KBM-7 (cell line): ENCODE measurements around the gene GAST.

Experiments used
- DNase-seq: peaks from one replicate; pipeline ENCODE4 v3.0.0-alpha.2; 2015
- in situ Hi-C: fragments of 300-500 bp; cut with MboI; formaldehyde crosslinking; loops from 2 replicates; pipeline ENCODE4 v1.14.3; 2020; ENCODE audit warnings: low sequenced_read_pairs, low pct_unique_long_range_greater_than_20kb, mixed read lengths

GAST gene

DNA sequence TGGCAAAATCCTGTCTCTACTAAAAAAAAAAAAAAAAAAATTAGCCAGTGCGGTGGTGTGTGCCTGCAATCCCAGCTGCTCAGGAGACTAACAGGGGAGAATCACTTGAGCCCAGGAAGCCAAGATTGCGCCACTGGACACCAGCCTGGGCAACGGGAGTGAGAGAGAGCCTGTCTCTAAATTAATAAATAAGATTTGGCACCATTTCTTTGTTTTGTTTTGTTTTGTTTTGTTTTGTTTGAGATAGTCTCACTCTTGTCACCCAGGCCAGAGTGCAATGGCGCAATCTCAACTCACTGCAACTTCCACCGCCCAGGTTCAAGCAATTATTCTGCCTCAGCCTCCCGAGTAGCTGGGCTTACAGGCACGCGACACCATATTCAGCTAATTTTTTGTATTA, 9.4 kb upstream of the GAST start:
- no peak for DNase-seq
- in situ Hi-C loops, result no loop called here

DNA sequence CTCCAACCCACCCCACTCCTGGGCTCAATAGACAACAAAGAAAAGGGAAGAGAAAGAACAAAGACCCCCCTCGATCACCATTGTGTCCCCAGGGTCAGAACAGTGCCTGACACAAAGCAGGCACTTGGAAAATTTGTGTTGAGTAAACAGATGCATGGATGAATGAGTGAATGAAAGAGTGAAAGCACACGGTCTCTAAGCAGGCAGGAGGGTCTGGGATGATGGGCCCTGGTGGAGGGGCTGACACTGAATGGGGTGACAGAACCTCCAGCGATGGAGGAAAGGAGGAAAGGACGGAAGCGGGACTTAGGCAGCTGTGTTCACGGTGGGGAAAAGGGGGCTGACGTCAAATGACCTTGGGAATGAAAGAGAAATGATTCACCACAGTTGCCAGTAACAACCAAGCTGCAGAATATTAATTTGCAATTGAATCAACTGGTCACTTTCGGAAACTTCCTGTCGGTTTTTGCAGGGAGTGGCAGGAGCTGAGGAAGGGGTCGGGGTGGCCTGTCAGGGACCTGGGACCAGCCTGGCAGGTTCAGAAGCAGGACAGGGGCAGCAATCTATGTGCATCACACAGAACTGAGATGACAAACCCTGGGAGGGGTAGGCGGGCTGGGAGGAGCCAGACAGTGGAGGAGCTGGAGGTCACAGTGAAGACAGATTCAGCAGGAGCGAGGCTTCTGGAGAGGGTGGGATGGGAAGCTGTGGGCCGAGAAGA, 6.7 kb upstream of the GAST start:
- DNase-seq, result no peak
- in situ Hi-C loops, result no loop called here

DNA sequence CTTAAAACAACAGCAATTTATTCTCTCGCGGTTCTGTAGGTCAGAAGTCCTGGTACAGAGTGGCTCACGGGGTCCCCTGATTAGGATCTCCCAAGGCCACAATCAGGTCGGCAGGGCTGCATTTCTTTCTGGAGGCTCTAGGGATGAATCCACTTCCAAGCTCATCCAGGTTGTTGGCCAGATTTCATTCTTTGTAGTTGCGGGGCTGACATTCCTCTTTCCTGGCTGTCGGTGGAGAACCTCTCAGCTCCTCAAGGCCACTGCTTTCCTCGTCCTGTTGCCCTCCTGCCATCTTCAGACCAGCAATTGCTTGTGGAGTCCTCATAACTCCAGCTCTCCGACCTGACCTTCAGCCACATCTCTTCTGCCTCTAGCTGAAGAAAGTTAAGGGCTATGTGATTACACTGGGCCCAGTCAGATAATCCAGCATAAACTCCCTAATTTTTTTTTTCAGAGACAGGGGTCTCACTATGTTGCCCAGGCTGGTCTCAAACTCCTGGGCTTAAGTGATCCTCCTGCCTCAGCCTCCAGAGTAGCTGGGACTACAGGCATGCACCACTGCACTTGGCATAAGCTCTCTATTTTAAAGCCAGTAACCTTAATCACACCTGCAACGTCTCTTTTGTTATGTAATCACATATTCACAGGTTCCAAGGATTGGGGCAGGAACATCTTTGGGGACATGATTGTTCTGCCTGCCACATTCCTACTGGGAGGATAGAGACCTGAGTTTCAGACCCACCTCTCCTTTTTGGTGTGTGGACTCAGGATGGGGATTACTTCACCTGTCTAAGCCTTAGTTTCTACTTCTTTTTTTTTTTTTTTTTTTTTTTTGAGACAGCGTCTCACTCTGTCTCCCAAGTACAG, 4.1 kb upstream of the GAST start:
- in situ Hi-C loops, result no loop called here

DNA sequence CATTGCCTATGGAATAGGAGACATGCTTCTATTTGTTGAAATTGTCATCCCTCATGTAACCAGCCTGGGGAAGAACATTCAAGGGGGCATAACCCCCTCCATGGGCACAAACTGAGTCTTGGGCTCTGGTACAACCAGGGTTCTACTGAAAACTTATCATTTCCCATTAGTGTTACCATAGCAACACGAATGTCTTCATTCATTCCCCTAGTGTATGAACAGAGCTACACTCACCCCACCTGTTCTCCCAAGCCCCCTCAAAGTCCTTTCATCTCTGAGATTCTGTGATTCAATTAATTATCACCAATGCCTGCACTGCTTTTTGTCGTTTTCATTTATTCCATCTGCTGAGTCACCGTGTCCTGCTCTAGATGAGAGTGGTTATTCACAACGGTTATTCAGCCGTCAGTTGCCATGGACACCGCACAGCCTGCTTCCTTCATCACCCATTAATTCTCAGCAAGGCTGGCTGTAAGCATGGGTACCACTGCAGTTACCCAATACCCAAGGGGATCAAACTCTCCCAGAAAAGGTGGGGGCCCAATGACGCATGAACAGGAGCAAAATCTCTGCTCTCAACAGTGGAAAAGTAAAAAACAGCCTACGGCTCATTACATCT, 1.6 kb upstream of the GAST start:
- in situ Hi-C loops, result no loop called here
- peak; percentile 38 for DNase-seq

More for the DNA sequence above, 4.1 kb upstream of the GAST start:
- DNase-seq, result no peak

DNA sequence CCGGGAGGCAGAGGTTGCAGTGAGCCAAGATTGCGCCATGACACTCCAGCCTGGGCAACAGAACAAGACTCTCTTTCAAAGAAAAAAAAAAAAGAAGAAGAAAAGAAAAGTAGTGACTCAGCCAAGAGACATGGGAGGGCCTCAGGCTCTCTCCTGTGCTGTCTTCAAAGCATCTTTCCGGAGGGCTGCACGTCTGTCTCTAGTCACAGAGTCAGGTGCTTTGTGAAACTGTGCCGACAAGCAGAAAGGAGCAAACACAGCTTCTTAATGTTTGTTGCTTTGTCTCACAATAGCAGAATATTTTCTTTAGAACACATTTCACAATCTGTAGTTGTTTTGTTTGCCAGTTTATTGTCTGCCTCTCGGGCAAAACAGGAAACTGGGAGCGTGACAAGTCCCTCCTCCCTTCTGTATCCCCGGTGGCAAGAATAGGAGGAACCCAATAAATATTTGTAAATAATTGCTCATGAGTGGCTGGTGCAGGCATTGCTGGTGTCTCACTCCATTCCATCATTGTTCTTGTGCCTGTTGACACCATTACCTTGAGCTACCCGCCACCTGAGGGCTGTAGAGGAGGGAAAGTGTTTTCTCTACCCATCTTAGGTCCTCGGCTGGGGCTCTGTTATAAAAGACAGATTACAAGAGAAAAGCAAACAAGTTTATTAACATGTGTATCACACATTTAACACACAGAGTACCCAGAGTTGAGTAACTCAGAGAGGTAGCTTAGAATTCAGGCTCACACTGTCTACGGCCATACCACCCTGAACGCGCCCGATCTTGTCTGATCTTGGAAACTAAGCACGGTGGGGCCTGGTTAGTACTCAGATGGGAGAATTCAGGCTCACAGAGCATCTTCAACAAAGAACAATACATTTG, 5.5 kb downstream of the GAST start:
- in situ Hi-C loops, result no loop called here
- no peak for DNase-seq

DNA sequence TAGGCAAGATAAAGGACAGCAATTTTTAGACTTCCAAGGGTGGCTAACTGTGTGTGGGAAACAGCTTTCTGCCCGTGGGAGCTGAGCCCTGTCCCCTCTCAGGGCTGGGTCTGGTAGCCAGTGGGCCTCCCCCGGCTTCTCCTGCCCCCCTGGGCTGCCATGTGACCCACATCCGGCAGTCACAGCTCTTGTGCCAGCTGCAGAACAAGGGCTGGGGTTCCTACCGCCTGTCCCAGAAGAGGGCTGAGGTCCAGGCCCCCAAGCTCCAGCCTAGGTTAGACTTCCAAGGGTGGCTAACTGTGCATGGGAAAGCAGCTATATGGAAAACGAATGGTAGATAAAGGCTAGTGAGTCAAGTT, 6.1 kb downstream of the GAST start:
- in situ Hi-C loops, result no loop called here
- no peak for DNase-seq

DNA sequence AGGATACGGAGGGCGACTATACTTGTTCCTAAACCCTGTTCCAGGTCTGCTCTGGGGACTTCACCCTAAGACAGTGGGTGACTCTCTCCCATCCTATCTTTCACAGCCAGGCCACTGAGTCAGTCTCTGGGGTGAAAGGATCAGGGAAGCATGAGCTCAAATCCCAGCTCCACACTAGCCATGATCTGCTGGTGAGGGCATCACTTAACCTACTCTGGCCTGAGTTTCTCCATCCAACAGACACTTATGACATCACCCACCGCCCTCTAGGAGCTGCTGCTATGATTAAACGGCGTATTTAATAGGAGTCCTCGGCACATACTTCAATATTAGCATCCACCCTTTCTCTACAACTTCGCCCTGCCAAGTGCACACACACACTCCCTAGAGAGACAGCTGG, 10.1 kb downstream of the GAST start:
- no peak for DNase-seq
- in situ Hi-C loops, result no loop called here

DNA sequence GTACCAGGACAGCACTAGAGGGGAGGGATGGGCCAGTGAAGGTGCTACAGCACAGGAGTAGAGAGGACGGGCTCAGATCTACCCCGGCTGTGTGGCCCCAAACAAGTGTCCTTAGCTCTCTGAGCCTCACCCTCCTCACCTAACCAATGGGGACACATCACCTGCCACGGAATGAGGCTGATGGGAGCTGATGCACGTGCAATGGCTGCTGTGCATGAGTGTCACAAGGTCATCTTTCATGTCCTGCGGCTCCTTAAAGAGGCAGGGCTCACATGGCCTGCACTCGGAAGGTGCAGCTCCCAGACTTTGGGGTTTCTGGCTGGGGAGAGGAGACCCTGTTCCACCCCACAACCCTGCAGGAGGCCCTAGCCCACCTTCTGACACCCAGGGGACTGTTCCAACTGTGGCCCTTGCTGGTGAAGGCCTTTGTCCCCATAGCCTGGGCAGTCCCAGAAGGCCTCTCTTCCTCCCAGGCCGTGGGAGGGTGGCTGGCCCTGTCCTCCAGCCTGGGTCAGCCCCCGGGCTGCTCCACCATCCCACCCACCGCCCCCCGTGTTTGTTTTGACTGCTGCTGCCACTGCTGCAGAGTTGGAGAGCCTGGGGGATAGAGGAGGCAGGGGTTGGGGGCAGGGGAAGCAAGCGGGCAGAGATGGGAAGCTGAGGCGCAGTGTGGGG, 11.8 kb downstream of the GAST start:
- in situ Hi-C loops, result no loop called here
- DNase-seq, result no peak

DNA sequence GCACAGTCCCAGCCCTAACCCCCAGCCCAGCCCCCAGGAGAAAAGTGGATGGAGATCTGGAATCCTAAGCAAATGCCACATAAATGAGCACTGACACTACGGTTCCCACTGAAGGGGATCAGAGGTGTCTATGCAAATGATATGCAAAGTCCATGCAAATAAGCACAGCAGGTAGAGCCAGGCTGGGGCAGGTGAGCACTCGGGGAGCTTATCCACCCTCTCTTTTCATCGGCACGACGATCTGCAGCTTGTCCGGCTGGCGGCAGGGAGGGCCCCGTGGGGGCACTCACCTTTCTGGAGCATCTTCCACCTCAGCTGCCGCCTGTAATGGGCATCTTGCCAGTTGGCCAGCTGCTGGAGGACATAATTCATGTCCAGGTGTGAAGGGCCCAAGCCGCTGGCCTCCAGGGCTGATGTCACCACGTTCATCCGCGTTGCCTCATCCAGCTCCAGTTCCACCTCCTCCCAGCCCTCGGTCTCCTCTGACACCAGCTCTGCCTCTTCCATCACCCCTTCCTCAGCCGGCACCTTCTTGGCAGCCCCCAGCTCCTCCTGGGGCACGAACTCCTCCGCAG, 12.4 kb downstream of the GAST start:
- in situ Hi-C loops, result no loop called here
- no peak for DNase-seq

DNA sequence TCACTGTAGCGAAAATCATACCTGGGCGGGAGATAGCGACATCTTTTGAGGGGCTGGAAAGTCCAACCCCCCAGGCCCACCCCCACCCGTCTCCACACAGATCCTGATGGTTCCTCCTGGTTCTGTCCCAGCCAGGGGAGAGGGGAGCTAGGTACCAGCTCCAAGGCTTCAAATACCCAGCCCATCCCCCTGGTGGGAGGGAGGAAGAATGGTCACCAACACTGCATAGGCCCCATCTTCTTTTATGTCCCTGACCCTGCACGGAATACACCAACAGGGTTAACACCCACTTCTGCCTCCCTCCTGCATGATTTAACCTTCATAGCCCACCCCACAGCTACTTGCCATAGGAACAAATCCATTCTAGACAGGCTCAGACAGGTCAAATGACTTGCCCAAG, 13.0 kb downstream of the GAST start:
- in situ Hi-C loops, result no loop called here
- DNase-seq, result no peak

DNA sequence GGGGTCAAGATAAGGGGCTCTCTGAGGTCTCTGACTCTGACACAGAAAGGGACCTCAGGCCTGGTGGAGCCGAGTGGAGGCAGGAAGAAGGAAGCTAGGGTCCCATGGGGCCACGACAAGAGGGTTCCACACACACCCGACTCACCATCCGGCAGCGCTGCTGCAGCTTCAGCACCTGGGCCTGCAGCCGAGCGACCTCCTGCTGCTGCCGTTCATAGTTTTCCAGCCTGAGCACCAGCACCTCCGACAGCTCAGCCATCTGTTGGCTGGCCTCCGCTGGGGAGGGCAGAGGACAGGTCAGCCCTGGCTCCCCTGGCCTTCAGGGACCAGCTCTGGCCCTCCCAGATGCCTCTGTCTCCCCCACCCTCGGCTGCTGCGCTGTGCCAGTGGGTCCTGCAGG, 15.9 kb downstream of the GAST start:
- DNase-seq, result no peak
- in situ Hi-C loops, result no loop called here

DNA sequence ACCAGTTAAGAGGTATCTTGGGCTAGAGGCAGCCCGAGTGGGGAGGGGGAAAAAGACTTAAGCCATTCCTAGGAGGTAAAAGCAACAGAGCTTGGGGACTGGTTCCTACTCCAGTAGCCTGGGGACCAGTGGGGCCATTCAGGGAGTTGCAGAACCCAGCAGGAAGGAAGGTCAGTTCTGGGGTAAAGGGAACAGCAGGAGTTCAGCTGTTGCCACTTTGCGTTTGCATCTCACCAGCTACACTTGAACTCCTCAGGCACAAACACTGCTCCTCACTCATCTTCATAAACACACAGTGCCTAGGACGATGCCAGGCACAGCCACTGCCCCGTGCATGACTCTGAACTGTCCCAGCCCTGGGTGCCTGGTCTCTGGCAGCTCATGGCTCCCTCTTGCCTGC, 18.3 kb downstream of the GAST start:
- no peak for DNase-seq
- in situ Hi-C loops, result no loop called here

DNA sequence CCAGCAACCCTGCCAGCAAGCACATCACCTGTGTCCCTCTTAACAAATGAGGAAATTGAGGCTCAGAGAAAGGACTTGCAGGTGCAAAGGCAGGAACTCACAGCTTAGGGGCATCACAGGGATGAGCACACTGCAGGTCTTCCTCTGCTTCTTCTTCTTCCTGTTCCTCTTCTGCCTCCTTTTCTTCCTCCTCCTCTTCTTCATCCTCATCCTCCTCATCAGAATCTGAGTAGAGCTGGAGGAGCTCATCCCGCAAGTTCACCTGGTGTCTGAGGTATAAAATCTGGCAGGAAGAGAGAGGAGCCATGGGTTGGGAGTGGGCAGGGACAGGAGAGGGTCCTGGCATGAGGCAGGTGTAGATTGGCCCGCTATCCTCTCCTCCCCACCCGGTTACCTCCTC, 19.7 kb downstream of the GAST start:
- in situ Hi-C loops, result no loop called here
- DNase-seq, result no peak

DNA sequence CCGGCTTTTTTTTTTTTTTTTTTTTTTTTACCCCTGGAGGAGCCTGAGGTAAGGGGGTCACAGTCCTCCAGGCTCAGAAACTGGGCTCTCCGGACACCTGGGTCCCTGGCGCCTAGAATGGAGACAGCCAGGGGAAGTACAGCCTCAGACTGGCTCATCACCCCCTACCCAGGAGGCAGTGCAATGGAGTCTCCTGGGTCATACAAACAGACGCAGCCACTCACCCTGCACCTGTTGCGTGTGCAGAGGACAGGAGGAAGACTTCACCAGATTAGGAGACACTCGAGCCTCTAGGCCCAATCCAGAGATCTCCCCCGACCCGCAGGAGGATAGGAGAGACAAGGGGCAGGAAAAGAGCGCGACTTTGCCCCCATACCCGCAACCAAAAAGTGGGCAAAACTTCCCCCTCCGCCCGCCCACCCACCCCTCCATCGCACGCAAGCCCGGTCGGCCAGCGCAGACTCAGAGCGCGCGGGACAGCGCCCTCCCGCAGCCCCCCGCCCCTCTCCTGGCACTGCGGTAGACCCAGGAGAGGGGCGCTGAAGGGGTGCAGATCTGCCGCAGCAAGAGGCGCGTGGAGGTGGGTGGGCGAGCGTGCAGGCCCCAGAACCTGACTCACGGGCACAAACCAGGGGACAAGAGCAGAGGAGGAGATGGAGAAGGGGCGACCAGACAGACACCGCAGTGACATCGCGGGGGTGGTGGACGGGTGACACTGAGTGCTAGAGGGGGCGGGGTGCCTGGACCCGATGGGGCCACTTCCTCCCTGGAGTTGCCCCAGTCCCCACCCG, 21.4 kb downstream of the GAST start:
- no peak for DNase-seq
- in situ Hi-C loops, result no loop called here

DNA sequence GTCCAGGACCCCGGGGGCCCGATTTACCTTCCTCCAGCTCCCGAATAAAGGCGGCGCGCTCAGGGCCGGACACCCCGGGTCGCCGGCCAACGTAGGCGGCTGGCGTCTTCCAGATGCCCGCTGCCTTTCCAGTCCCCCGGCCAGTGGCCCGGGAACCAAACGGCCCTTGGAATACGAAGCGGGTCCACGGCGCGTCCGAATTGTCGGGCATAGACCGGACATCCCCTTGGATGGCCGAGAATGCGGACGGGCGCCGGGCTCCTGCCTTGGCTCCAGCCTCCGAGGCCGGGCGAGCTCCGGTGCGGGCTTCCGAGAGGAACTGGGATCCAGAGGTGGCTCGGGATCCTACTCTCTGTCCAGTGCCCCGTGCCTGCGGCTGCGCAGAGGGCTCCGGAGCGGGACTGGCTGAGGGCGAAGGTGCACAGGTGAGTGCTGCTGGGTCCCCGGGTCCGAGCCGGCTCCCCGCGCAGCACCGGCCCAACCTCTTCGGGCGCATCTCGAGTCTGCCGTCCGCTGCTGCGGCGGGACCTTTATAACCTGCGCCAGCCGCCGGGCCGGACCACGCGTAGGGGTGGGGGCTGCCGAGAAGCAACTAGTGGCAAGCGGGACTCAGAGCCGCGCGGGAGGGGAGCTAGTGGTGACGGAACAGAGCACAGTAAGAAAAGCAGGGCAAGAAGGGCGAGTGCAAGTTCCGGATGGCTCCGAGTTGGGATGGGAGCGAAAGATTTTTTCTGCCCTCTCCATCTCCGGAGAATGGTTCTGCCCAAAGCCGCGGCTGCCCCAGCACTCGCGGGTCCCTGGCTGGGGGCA, 22.2 kb downstream of the GAST start, which contains the start of gene HAP1:
TSS of gene HAP1 (minus strand) at position 505 of the 810 bp plus-strand sequence. CDS start at position 496, 9 bp downstream.
- peak; percentile 63 for DNase-seq

DNA sequence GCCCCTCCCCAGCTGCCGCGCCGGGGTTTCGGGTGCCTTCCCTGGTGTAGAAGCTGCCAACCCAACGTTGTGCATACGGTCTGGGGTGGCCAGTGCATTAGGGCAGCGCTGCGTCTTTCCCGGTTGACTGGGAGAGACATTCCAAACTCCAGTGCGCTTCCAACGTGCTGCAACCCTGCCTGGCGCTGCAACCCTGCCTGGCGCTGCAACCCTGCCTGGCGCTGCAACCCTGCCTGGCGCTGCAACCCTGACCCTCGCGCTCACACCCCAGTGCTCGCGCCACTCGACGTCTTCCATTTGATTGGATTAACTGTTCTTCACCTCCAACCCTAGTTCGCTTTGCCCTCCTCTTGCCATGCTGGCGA, 22.8 kb downstream of the GAST start:
- in situ Hi-C loops, result no loop called here

More for the DNA sequence above, 22.2 kb downstream of the GAST start, which contains the start of gene HAP1:
- in situ Hi-C loops, result no loop called here

DNA sequence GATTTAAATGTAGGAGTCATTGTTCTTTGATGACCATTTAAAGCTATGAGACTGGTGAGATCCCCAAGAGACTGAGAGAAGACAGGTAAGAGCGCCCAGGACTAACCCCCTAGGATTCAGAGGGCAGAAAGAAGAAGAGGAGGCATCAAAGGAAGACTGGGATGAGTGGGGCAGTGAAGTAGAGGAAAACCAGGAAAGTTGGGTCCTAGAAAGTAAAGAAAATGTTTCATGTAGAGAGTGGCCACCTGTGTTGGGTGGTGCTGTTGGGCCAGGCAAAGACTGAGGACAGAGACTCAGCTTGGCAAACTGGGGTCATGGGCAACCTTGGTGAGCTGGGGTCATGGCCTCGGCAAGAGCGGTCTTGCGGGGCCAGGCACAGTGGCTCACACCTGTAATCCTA, 23.6 kb downstream of the GAST start:
- DNase-seq, result no peak
- in situ Hi-C loops, result no loop called here

More for the DNA sequence above, 22.8 kb downstream of the GAST start:
- no peak for DNase-seq
